LNCaP clone FGC (cell line): ENCODE data around the gene ACRBP.

Source experiments
- DNase-seq: peaks from one replicate; pipeline ENCODE4 v3.0.0-alpha.2; 2011; ENCODE audit warnings: low read depth
- H3K4me3 ChIP-seq: 2 replicates; pipeline ENCODE4 v1.5.1; 2011; ENCODE audit warnings: mild to moderate bottlenecking, low read depth, low read length, control low read depth
- CTCF ChIP-seq: IDR thresholded peaks from 2 replicates; pipeline ENCODE4 v1.5.1; 2012; ENCODE audit warnings: mild to moderate bottlenecking; ENCODE audit not compliant: control insufficient read depth, insufficient read depth; ENCODE audit errors: extremely low read depth

ACRBP gene

DNA sequence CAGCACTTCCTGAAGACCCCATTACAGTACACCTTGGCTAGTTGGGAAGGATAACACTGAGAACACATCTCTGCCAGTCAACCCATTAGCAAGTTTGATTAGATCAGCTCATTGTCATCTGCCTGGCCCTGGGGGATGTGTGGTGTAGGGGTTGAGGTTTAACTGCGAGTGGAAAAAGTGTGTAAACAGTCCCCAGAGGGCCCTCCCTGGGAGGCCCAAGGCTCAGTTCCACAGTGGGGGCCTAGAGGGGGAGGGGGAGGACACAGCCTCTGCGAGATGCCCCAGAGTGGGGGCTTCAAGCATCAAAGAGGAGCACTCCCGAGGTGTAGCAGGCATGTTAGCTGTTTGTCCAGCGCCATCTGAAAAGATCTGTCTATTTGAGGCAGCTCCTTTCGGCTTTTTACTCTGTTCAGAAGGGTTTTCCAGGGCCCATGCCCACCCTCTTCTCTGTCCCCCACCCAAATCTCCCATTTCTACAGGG is 11.8 kb downstream of the ACRBP start:
- H3K4me3 ChIP-seq: no peak overlapping the region
- no peak for TF ChIP-seq CTCF
- DNase-seq: no peak

DNA sequence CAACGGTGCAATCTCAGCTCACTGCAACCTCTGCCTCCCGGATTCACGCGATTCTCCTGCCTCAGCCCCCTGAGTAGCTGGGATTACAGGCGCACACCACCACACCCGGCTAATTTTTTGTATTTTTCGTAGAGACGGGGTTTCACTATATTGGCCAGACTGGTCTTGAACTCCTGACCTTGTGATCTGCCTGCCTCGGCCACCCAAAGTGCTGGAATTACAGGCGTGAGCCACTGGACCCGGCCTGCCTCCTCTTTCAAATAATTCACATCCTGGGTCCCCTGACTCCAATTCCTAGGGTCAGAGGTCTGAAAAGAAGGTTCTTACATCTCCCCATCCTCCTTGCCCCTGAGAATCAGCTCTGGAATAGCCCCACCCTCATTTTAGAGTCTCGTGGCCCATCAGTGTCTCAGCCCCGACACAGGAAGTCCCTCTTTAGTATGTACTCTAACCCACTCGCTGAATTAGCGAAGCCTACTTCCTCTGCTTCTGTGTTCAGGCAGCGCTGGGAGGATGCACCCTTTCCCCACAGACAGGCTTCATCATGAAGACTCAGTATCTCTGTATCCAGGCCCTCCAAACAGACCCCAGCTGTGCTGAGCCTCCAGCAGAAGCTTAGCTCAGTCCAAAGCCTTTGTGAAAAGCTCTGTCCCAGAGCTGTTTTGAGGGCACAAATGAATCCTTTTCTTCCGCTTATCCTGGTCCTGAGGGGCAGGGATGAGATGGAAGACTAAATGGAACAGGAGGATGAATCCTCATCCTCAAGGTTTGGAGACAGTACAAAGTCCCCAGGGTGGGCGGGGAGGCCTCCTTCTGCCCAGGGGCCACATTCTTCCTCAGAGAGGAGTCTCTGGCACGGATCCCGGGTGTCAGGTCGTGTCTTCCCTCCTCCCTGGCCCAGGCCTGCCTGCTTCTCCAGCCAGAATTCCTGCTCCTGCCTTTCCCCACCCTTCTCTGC is 14.9 kb downstream of the ACRBP start:
- no peak for TF ChIP-seq CTCF
- H3K4me3 ChIP-seq: no peak overlapping the region
- DNase-seq: no peak

GRCh38 chr12:6631549-6631961 is 15.7 kb downstream of the ACRBP start:
- H3K4me3 ChIP-seq: no peak overlapping the region
- TF ChIP-seq CTCF: no peak
- no peak for DNase-seq

DNA sequence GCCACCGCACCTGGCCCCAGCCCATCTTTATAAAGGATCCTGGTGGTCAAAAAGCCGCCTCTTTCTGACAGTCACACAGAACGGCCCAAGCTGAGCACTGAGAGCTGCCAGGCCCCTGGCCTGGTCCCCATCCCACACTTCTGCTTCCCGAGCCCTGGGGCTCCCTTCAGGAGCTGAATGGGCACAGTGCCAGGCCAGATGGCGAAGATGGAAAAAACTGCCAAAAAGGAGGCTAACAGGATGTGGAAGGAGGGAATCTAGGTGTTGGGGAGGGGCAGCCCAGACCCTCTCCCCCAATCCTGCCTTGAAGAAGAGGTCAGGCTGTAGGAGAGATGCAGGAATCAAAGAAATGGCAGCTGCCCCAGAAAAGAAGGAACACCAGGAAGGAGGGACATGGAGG is 16.5 kb downstream of the ACRBP start:
- TF ChIP-seq CTCF: no peak
- no peak overlapping the region for H3K4me3 ChIP-seq
- no peak for DNase-seq

DNA sequence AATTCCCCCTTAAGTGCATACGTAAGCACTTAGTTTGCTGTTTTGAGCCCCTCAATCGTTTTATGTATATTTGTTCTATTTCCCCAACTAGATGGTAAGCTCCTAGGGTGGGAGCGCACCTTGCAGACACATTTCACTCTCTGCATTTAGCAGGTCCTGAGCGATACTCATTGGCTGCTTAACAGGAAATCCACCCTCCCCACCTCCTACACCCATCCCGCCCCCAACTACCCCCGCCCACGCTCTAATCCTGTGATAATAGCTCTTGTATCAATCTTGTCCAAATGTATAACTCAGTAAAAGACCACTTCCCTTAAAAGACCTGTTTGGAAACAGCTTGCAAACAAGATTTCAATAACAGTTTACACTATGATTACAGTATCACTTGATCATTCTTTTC is 19.6 kb downstream of the ACRBP start:
- TF ChIP-seq CTCF: no peak
- DNase-seq: no peak
- no peak overlapping the region for H3K4me3 ChIP-seq

GRCh38 chr12:6626654-6627283 is 20.5 kb downstream of the ACRBP start:
- no peak overlapping the region for H3K4me3 ChIP-seq
- TF ChIP-seq CTCF: no peak
- DNase-seq: no peak
